SK-N-SH (cell line): ENCODE results near the gene HK3.

Experiments
- EP300 ChIP-seq, 2 experiments: IDR thresholded peaks; 2 replicates each; pipeline versions ENCODE4 v1.4.0 to v1.6.1; 2012; ENCODE audit warnings: borderline replicate concordance in 1 of 2, low read depth in 1 of 2, low read length in 1 of 2
- TF ChIP-seq, protein P1 (sequence below): fragments of 200-600 bp; sonication (generic); IDR thresholded peaks from 2 replicates; pipeline ENCODE4 v1.6.1; 2017; ENCODE audit warnings: antibody characterized with exemption, mild to moderate bottlenecking, moderate library complexity
- TF ChIP-seq, protein P2 (sequence below): IDR thresholded peaks from 2 replicates; pipeline ENCODE4 v1.6.1; 2012; ENCODE audit warnings: mild to moderate bottlenecking, low read depth, low read length, moderate library complexity
- TF ChIP-seq, protein P3 (sequence below): fragments of 150-350 bp; IDR thresholded peaks from 2 replicates; pipeline ENCODE4 v1.6.1; 2016; ENCODE audit warnings: mild to moderate bottlenecking, low read depth, low read length
- TF ChIP-seq, protein P4 (sequence below): IDR thresholded peaks from 2 replicates; pipeline ENCODE4; 2012

DNA sequence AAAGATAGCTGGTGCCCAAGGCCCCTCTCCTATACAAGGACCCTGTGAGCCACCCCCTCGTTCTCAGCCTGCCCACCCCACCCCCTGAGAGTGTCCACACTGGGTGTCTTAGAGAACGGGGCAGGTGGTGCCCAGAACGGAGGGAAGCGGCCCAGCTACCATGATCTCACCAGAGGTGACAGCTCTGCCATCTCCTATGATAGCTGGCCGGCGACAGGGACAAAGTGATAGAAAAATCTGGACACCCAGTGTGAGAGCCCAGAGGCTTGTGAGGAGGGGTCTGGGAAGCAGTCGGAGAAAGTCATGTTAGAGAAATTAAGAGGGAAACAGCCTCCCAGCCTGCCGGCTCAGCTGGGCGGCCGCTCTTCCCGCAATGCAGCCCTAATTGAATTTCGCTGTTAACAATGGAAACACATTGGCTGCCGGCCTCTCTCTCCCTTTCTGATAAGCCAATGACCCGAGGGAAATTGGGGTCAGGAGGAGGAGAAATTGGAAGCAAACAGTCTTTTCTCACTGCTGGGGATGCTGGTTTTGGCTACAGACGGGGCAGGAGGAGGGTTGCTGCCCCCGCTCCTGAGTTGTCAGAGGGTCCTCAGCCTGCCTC, 32.3 kb downstream of the HK3 start:
- TF ChIP-seq, protein P1, sequence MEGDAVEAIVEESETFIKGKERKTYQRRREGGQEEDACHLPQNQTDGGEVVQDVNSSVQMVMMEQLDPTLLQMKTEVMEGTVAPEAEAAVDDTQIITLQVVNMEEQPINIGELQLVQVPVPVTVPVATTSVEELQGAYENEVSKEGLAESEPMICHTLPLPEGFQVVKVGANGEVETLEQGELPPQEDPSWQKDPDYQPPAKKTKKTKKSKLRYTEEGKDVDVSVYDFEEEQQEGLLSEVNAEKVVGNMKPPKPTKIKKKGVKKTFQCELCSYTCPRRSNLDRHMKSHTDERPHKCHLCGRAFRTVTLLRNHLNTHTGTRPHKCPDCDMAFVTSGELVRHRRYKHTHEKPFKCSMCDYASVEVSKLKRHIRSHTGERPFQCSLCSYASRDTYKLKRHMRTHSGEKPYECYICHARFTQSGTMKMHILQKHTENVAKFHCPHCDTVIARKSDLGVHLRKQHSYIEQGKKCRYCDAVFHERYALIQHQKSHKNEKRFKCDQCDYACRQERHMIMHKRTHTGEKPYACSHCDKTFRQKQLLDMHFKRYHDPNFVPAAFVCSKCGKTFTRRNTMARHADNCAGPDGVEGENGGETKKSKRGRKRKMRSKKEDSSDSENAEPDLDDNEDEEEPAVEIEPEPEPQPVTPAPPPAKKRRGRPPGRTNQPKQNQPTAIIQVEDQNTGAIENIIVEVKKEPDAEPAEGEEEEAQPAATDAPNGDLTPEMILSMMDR, result no peak
- TF ChIP-seq, protein P2, sequence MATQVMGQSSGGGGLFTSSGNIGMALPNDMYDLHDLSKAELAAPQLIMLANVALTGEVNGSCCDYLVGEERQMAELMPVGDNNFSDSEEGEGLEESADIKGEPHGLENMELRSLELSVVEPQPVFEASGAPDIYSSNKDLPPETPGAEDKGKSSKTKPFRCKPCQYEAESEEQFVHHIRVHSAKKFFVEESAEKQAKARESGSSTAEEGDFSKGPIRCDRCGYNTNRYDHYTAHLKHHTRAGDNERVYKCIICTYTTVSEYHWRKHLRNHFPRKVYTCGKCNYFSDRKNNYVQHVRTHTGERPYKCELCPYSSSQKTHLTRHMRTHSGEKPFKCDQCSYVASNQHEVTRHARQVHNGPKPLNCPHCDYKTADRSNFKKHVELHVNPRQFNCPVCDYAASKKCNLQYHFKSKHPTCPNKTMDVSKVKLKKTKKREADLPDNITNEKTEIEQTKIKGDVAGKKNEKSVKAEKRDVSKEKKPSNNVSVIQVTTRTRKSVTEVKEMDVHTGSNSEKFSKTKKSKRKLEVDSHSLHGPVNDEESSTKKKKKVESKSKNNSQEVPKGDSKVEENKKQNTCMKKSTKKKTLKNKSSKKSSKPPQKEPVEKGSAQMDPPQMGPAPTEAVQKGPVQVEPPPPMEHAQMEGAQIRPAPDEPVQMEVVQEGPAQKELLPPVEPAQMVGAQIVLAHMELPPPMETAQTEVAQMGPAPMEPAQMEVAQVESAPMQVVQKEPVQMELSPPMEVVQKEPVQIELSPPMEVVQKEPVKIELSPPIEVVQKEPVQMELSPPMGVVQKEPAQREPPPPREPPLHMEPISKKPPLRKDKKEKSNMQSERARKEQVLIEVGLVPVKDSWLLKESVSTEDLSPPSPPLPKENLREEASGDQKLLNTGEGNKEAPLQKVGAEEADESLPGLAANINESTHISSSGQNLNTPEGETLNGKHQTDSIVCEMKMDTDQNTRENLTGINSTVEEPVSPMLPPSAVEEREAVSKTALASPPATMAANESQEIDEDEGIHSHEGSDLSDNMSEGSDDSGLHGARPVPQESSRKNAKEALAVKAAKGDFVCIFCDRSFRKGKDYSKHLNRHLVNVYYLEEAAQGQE, result no peak
- TF ChIP-seq, protein P3, sequence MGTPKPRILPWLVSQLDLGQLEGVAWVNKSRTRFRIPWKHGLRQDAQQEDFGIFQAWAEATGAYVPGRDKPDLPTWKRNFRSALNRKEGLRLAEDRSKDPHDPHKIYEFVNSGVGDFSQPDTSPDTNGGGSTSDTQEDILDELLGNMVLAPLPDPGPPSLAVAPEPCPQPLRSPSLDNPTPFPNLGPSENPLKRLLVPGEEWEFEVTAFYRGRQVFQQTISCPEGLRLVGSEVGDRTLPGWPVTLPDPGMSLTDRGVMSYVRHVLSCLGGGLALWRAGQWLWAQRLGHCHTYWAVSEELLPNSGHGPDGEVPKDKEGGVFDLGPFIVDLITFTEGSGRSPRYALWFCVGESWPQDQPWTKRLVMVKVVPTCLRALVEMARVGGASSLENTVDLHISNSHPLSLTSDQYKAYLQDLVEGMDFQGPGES, result no peak
- TF ChIP-seq, protein P4, sequence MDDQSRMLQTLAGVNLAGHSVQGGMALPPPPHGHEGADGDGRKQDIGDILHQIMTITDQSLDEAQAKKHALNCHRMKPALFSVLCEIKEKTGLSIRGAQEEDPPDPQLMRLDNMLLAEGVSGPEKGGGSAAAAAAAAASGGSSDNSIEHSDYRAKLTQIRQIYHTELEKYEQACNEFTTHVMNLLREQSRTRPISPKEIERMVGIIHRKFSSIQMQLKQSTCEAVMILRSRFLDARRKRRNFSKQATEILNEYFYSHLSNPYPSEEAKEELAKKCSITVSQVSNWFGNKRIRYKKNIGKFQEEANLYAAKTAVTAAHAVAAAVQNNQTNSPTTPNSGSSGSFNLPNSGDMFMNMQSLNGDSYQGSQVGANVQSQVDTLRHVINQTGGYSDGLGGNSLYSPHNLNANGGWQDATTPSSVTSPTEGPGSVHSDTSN, result no peak
- TF ChIP-seq EP300 (IDR thresholded peaks at IDR 0.05; ENCODE audit: borderline replicate concordance in 1 of 2, low read depth in 1 of 2, low read length in 1 of 2), result peak in 1 of 2 experiments; percentile 89; a peak in 1 of 4 replicates
